LNCaP clone FGC (cell line): ENCODE results near the gene SELENOM.

Experiments
- DNase-seq: peaks from one replicate; pipeline ENCODE4 v3.0.0-alpha.2; 2011; ENCODE audit warnings: low read depth
- H3K4me3 ChIP-seq: 2 replicates; pipeline ENCODE4 v1.5.1; 2011; ENCODE audit warnings: mild to moderate bottlenecking, low read depth, low read length, control low read depth
- CTCF ChIP-seq: IDR thresholded peaks from 2 replicates; pipeline ENCODE4 v1.5.1; 2012; ENCODE audit warnings: mild to moderate bottlenecking; ENCODE audit not compliant: control insufficient read depth, insufficient read depth; ENCODE audit errors: extremely low read depth

The SELENOM gene

GRCh38 chr22:31126869-31127175 lies 19.5 kb upstream of the SELENOM start:
- no peak overlapping the region for H3K4me3 ChIP-seq
- TF ChIP-seq CTCF, result no peak
- no peak for DNase-seq

DNA sequence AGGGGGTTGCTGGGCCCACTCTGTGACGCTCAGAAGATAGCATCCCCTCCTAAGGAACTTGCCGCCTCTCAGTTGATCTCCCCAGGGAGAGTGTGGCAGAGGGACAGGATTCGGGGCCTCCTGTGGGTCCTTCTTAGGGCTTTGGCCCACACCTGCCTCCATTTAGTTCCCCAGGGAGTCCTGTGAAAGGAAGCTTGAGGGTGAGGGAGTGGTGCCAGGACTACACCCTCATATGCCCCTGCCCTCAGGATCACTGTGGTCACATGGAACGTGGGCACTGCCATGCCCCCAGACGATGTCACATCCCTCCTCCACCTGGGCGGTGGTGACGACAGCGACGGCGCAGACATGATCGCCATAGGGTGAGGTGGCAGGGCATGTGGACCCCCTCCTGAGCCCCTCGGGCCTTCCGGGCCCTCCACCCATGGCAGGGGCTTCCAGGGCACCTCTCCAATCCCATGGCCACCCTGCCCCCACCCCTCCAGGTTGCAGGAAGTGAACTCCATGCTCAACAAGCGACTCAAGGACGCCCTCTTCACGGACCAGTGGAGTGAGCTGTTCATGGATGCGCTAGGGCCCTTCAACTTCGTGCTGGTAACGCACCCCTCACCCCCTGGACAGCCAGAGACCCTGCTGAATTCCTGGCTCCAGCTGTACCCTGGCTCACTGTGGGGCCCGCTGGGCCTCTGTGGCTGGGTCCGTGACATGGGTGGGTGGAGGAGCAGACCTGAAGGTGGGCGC lies 18.9 kb upstream of the SELENOM start:
- TF ChIP-seq CTCF, result no peak
- H3K4me3 ChIP-seq, result no peak overlapping the region
- no peak for DNase-seq

GRCh38 chr22:31125521-31126117 lies 18.3 kb upstream of the SELENOM start:
- no peak for TF ChIP-seq CTCF
- no peak overlapping the region for H3K4me3 ChIP-seq
- no peak for DNase-seq

- no peak overlapping the region for H3K4me3 ChIP-seq
- TF ChIP-seq CTCF, result no peak
- DNase-seq, result no peak
Observed at GRCh38 chr22:31124811-31125465, 17.6 kb upstream of the SELENOM start.

DNA sequence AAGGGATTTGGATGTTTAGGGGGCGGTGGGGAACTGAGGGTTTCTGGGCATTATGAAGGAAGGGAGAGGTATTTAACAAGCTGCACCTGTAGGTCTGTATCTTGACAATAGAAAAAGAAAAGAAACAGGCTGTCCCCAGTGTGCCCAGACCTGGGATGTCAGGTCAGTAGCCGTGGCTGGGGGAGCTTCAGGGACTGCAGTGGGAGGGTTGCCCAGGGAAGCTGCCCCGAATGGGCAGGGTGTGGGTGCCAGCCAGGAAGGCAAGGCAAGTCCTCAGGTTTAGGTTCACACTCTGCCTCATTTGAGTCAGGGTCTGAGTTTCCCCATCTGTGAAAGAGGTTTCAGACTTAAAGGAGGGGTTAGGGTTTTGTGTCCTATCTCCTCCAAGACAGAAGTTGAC lies 16.9 kb upstream of the SELENOM start:
- TF ChIP-seq CTCF, result no peak
- no peak for DNase-seq

DNA sequence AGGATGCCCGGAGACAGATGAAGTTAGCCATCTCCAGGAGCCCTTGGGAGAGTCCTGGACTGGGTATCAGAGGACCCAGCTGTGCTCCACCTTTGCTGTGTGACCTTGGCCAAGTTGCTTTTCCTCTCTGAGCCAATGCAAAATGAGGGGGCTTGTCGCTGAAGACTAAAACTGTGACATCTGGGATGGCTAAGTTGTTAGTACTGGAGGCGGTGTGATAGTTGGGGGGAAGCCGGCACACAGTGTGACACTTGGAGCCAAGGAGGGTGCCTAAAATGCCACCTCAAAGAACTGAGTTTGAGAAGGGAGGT lies 15.9 kb upstream of the SELENOM start:
- DNase-seq, result no peak
- H3K4me3 ChIP-seq, result peak overlapping the region; percentile 83
- TF ChIP-seq CTCF, result no peak

More for the DNA sequence above, 16.9 kb upstream of the SELENOM start:
- H3K4me3 ChIP-seq, result no peak overlapping the region
